GM23338 (cell line): Measurements from ENCODE around the gene KLHDC2. TPM values are rescaled to one million over a fixed set of nuclear protein-coding genes. Genes with fewer than 3 reads are reported as not detected.

Experiments
- EZH2 ChIP-seq: fragments of 200-600 bp; sonication (generic); IDR thresholded peaks from one replicate; pipeline ENCODE4 v1.8.0; 2017; ENCODE audit warnings: antibody characterized with exemption, mild to moderate bottlenecking, low read depth; ENCODE audit not compliant: unreplicated experiment
- JUNB ChIP-seq: IDR thresholded peaks from one replicate; pipeline ENCODE4 v1.6.1; 2016; ENCODE audit warnings: antibody characterized with exemption; ENCODE audit not compliant: unreplicated experiment
- REST ChIP-seq: IDR thresholded peaks from one replicate; pipeline ENCODE4 v1.6.1; 2018; ENCODE audit warnings: antibody characterized with exemption; ENCODE audit not compliant: unreplicated experiment
- ZNF114 ChIP-seq: fragments of 250-450 bp; sonication (Bioruptor Pico); IDR thresholded peaks from 2 replicates; pipeline ENCODE4 v1.5.0; 2020; ENCODE audit warnings: mild to moderate bottlenecking, moderate library complexity
- ZNF462 ChIP-seq: fragments of 250-450 bp; sonication (Bioruptor Pico); IDR thresholded peaks from 2 replicates; pipeline ENCODE4 v1.5.0; 2020; ENCODE audit warnings: mild to moderate bottlenecking, moderate library complexity
- polyA plus RNA-seq: library from polyadenylated mRNA; unstranded; fragments of >200 nt; fragmentation: Nextera tagmentation; extraction: Ambion mirVana; gene quantifications from 2 replicates; pipeline ENCODE4 v1.2.1, GENCODE V29; 2016
- total RNA-seq: library from RNA; depleted of rRNA; stranded (reverse); fragments of >200 nt; shearing (Covaris generic); gene quantifications from 2 replicates; pipeline ENCODE4 v1.2.3, GENCODE V29; 2014
- TF ChIP-seq, protein P1 (sequence below), 2 experiments: fragments of 200-600 bp in 1 of 2; sonication (generic) in 1 of 2; conservative IDR thresholded peaks; 2 replicates each; pipeline versions ENCODE4 v1.5.1 to v1.6.1; 2016 to 2017; ENCODE audit warnings: antibody characterized with exemption in 2 of 2, low read depth in 2 of 2, mild to moderate bottlenecking in 2 of 2, moderate library complexity in 1 of 2

KLHDC2 gene
- total and polyA plus RNA-seq, 2 experiments from 2014 or later, result 38.5 to 61.9 TPM

- TF ChIP-seq ZNF462 (CRISPR knock-in tag), result no peak
- TF ChIP-seq, protein P1, sequence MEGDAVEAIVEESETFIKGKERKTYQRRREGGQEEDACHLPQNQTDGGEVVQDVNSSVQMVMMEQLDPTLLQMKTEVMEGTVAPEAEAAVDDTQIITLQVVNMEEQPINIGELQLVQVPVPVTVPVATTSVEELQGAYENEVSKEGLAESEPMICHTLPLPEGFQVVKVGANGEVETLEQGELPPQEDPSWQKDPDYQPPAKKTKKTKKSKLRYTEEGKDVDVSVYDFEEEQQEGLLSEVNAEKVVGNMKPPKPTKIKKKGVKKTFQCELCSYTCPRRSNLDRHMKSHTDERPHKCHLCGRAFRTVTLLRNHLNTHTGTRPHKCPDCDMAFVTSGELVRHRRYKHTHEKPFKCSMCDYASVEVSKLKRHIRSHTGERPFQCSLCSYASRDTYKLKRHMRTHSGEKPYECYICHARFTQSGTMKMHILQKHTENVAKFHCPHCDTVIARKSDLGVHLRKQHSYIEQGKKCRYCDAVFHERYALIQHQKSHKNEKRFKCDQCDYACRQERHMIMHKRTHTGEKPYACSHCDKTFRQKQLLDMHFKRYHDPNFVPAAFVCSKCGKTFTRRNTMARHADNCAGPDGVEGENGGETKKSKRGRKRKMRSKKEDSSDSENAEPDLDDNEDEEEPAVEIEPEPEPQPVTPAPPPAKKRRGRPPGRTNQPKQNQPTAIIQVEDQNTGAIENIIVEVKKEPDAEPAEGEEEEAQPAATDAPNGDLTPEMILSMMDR (conservative IDR thresholded peaks at IDR 0.05; ENCODE audit: low read depth in 2 of 2), result no peak
- TF ChIP-seq REST, result no peak
- no peak for TF ChIP-seq ZNF114 (CRISPR knock-in tag)
- no peak for TF ChIP-seq EZH2
- TF ChIP-seq JUNB, result no peak
Observed at GRCh38 chr14:49768301-49769121, 558 bp downstream of the KLHDC2 start (continued).
